Naive thymus-derived CD4-positive, alpha-beta T cell (primary cell): ENCODE data around the gene DNM3. TPM values are rescaled to one million over a fixed set of nuclear protein-coding genes. Genes with fewer than 3 reads are reported as not detected.

ENCODE experiments used
- ATAC-seq: fragments of 150-1000 bp; cut with Tn5 transposase; 2 replicates; pipeline ENCODE4 v1.10.0; 2021; ENCODE audit warnings: mild to moderate bottlenecking, moderate library complexity
- CTCF ChIA-PET: fragments of 350-600 bp; sonication (Branson Sonifier 250); formaldehyde crosslinking; loops from one replicate; lab custom pipeline; 2021; ENCODE audit warnings: antibody characterized with exemption; lab: Charles Lee
- POLR2A ChIA-PET: fragments of 350-600 bp; sonication (Branson Sonifier 250); formaldehyde crosslinking; loops from one replicate; lab custom pipeline; 2021; ENCODE audit warnings: antibody characterized with exemption, inconsistent platforms; lab: Charles Lee
- DNase-seq, 9 donors: peaks; one replicate each; pipeline versions ENCODE4 v3.0.0 to v3.0.0-alpha.2; 2020 to 2022; ENCODE audit warnings: mixed read lengths in 1 of 9
- H3K27ac ChIP-seq: one replicate; pipeline ENCODE4 v1.7.0; 2013; ENCODE audit warnings: mild to moderate bottlenecking, low read depth, low read length, moderate library complexity
- H3K27me3 ChIP-seq, 2 donors: one replicate each; pipeline ENCODE4 v1.7.0; 2013; ENCODE audit warnings: low read length in 2 of 2, mild to moderate bottlenecking in 2 of 2, moderate library complexity in 2 of 2; ENCODE audit not compliant: control insufficient read depth in 2 of 2, insufficient read depth in 2 of 2
- H3K36me3 ChIP-seq, 3 experiments: 1 replicate in 2 of 3; 2 replicates in 1 of 3; pipeline ENCODE4 v1.7.0; 2013; ENCODE audit warnings: low read length in 3 of 3, mild to moderate bottlenecking in 3 of 3, moderate library complexity in 1 of 3; ENCODE audit not compliant: insufficient read depth in 3 of 3, control insufficient read depth in 2 of 3
- H3K4me1 ChIP-seq, 2 donors: one replicate each; pipeline ENCODE4 v1.7.0; 2013; ENCODE audit warnings: low read length in 2 of 2, mild to moderate bottlenecking in 2 of 2, moderate library complexity in 1 of 2; ENCODE audit not compliant: control insufficient read depth in 2 of 2, insufficient read depth in 2 of 2
- H3K4me3 ChIP-seq: 2 replicates; pipeline ENCODE4 v1.7.0; 2013; ENCODE audit warnings: mild to moderate bottlenecking, low read length
- H3K9me3 ChIP-seq, 3 experiments: 1 replicate in 2 of 3; 2 replicates in 1 of 3; pipeline ENCODE4 v1.7.0; 2013; ENCODE audit warnings: low read length in 3 of 3; ENCODE audit not compliant: control insufficient read depth in 2 of 3
- H3K27ac Mint-ChIP-seq, 9 donors: one replicate each; pipeline ENCODE4 v1.8.0; 2020 to 2022; ENCODE audit warnings: mixed read lengths in 9 of 9, mild to moderate bottlenecking in 8 of 9, moderate library complexity in 5 of 9, inconsistent platforms in 2 of 9
- H3K27me3 Mint-ChIP-seq, 5 donors: one replicate each; pipeline ENCODE4 v1.8.0; 2021 to 2022; ENCODE audit warnings: mixed read lengths in 5 of 5, mild to moderate bottlenecking in 1 of 5
- H3K36me3 Mint-ChIP-seq, 5 donors: one replicate each; pipeline ENCODE4 v1.8.0; 2020 to 2022; ENCODE audit warnings: mixed read lengths in 5 of 5, mild to moderate bottlenecking in 3 of 5, inconsistent platforms in 1 of 5
- H3K4me1 Mint-ChIP-seq, 7 donors: one replicate each; pipeline ENCODE4 v1.8.0; 2020 to 2022; ENCODE audit warnings: mixed read lengths in 7 of 7, mild to moderate bottlenecking in 3 of 7, inconsistent platforms in 1 of 7
- H3K4me3 Mint-ChIP-seq, 10 donors: one replicate each; pipeline ENCODE4 v1.8.0; 2020 to 2022; ENCODE audit warnings: mild to moderate bottlenecking in 10 of 10, mixed read lengths in 10 of 10, moderate library complexity in 6 of 10, inconsistent platforms in 2 of 10
- H3K9me3 Mint-ChIP-seq, 11 donors: one replicate each; pipeline ENCODE4 v1.8.0; 2020 to 2022; ENCODE audit warnings: mixed read lengths in 11 of 11, mild to moderate bottlenecking in 4 of 11, inconsistent platforms in 1 of 11, moderate library complexity in 1 of 11
- intact Hi-C, 2 donors: fragments of 100-400 bp; cut with micrococcal nuclease; formaldehyde crosslinking; loops; one replicate each; pipeline ENCODE4 v1.15.1; 2023
- polyA plus RNA-seq, 2 donors: library from polyadenylated mRNA; unstranded; fragments of 300-500 nt; fragmentation: Illumina TruSeq; gene quantifications; one replicate each; pipeline ENCODE4 v1.2.3, GENCODE V29; 2021
- total RNA-seq, 6 experiments: library from RNA in 5 of 6; stranded (reverse) in 5 of 6; gene quantifications; 1 replicate in 5 of 6; 2 replicates in 1 of 6; pipeline ENCODE4 v1.2.3 and lab custom pipeline; 2021 to 2026

The DNM3 gene
- total and polyA plus RNA-seq, 7 experiments from 2014 or later, result 1.2 to 2.5 (median 2.0) TPM

DNA sequence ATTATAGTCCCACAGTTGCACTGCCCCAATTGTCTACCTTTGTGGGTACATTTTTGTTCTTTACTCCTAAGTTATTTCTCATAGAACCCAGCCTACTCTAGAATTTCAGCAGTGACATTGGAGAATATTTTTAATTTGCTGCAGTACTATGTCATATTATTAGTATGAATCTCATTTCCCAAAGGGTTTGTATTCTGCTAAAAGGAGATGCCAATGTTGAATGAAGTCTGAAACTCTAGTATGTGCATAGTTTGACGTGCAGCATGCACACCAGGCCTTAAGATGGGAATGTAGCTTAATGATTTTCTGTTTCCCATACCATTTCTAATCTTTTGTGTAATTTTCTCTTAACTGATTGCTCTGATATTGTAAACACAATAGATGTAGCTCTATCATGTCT is 568.7 kb downstream of the DNM3 start:
- Histone ChIP-seq H3K4me1 (no peaks in the 10 kb centered on the region), H3K4me3 (no peak overlapping the region), H3K36me3 (no peaks in the 10 kb centered on the region), H3K9me3 (no peaks in the 10 kb centered on the region), H3K27me3 (no peaks in the 10 kb centered on the region), H3K27ac (no peak overlapping the region)
- H3K36me3 Mint-ChIP-seq, result peaks cover 0 to 30% (median 7%) of the 10 kb centered on the region in 5 donors
- intact Hi-C loops, result no loop called here
- CTCF ChIA-PET, result no interaction called here
- no peak for DNase-seq
- no peak overlapping the region for H3K4me3 Mint-ChIP-seq
- no peak for ATAC-seq
- H3K27ac Mint-ChIP-seq, result no peak overlapping the region
- H3K4me1 Mint-ChIP-seq, result peaks cover 0 to 7% (median 0%) of the 10 kb centered on the region in 7 donors
- POLR2A ChIA-PET, result no interaction called here
- H3K27me3 Mint-ChIP-seq, result peaks cover 0 to 3% (median 0%) of the 10 kb centered on the region in 5 donors
- H3K9me3 Mint-ChIP-seq, result no peaks in the 10 kb centered on the region

DNA sequence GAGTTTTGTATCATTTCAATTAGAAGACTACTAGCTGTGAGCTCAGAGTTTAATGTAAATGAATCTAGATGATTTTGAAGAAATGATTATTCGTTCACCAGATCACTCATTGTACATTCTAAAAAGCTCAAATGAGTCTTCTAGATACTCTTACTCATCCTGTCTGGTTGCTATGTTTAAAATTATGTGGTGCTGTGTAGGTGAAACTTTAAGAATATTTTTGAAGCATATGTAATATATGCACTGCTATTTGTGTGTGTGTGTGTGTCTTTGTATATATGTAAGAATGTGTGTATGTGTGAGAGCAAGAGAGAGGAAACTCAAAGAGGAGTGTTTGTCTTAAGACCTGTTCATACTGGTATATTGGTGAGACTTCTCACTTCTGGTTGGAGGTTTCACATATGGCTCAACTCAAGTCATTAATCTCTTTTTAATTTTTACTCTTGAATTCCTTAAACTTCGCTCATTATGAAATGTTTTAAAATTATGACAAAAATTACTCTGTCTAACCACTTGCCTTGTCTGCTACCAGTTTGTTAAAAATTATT is 570.6 kb downstream of the DNM3 start:
- Histone ChIP-seq H3K4me3 (no peak overlapping the region), H3K9me3 (no peaks in the 10 kb centered on the region), H3K36me3 (no peaks in the 10 kb centered on the region), H3K27ac (no peak overlapping the region), H3K27me3 (no peaks in the 10 kb centered on the region), H3K4me1 (no peaks in the 10 kb centered on the region)
- intact Hi-C loops, result no loop called here
- no peak overlapping the region for H3K27ac Mint-ChIP-seq
- H3K36me3 Mint-ChIP-seq, result peaks cover 0 to 29% (median 11%) of the 10 kb centered on the region in 5 donors
- ATAC-seq (no peak), DNase-seq (no peak)
- H3K4me3 Mint-ChIP-seq, result no peak overlapping the region
- peaks cover 0 to 3% (median 0%) of the 10 kb centered on the region in 5 donors for H3K27me3 Mint-ChIP-seq
- no peaks in the 10 kb centered on the region for H3K9me3 Mint-ChIP-seq
- ChIA-PET CTCF (interaction anchor here (0.5 to 1.5 kb wide), 3 partner anchors 21 to 248 kb away, joined by 3 to 4 read pairs (median 3); partner anchors contain the start of gene PIGC), POLR2A (interaction anchor here (0.7 kb wide), 1 partner anchor 18 kb away, joined by 3 read pairs; no protein-coding TSS in a partner anchor)
- peaks cover 0 to 12% (median 6%) of the 10 kb centered on the region in 7 donors for H3K4me1 Mint-ChIP-seq

DNA sequence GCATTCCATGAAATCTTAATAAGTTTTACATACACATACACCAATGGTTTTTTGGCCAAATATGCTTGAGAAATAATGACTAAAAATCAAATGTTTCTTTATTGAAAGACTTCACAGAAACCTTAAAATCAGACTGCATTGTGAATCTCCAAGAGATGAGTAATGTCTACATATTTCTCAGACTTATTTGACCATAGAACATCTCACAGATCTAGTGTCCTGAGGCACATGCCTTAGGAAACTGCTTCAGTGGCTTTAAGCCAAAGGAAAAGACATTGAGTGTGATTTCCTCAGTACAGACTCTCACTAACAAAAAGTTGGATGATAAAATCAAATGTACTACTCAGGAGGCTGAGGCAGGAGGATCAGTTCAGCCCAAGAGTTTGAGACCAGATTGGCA is 573.0 kb downstream of the DNM3 start:
- no peaks in the 10 kb centered on the region for H3K4me1 ChIP-seq
- no peaks in the 10 kb centered on the region for H3K36me3 ChIP-seq
- ChIA-PET CTCF (interaction anchor here (0.7 to 1.3 kb wide), 2 partner anchors 10 to 331 kb away, joined by 3 read pairs; no protein-coding TSS in a partner anchor), POLR2A (interaction anchor here (1.0 kb wide), 1 partner anchor 20 kb away, joined by 3 read pairs; no protein-coding TSS in a partner anchor)
- Mint-ChIP-seq H3K4me3 (no peak overlapping the region), H3K4me1 (peaks cover 0 to 22% (median 15%) of the 10 kb centered on the region in 7 donors), H3K9me3 (no peaks in the 10 kb centered on the region), H3K36me3 (peaks cover 0 to 31% (median 11%) of the 10 kb centered on the region in 5 donors), H3K27me3 (peaks cover 0 to 2% (median 0%) of the 10 kb centered on the region in 5 donors), H3K27ac (no peak overlapping the region)
- H3K4me3 ChIP-seq, result no peak overlapping the region
- intact Hi-C loops, result no loop called here
- no peaks in the 10 kb centered on the region for H3K27me3 ChIP-seq
- no peak for ATAC-seq
- no peak overlapping the region for H3K27ac ChIP-seq
- no peaks in the 10 kb centered on the region for H3K9me3 ChIP-seq
- no peak for DNase-seq

DNA sequence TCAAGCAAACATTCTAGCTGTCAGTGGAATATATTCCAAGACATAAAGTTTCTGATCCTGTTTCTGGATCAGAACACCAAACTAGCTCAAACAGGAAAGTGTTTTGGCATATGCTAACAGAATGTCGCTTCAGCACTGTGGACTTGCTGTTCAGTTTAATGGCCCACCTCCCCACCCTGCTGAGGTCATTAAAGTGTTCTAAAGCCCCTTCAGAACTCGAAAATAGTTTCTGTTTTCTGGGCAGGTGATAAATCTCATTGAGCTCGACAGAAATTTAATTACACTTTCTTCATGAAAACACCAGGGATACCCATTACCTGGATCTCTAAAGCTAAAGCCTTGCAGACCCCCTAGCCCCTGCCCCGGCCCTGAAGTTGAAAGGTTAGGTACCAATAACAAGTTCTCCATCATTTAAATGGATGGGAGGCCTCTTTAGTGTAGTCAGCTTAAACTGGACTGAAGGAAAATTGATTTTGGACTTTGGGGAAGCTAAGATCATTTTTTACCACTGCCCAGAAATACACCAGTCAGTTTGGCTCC is 575.3 kb downstream of the DNM3 start:
- ChIA-PET POLR2A (interaction anchor here (1.3 to 1.4 kb wide), 2 partner anchors 10 to 22 kb away, joined by 3 read pairs; no protein-coding TSS in a partner anchor), CTCF (interaction anchor here (0.5 to 3.4 kb wide), 3 partner anchors 11 to 327 kb away, joined by 4 to 19 read pairs (median 5); no protein-coding TSS in a partner anchor)
- H3K4me1 Mint-ChIP-seq, result peaks cover 5 to 41% (median 33%) of the 10 kb centered on the region in 7 donors
- intact Hi-C loops, result no loop called here
- H3K27ac Mint-ChIP-seq, result peak overlapping the region in 1 of 9 donors; percentile 59
- Histone ChIP-seq H3K9me3 (no peaks in the 10 kb centered on the region), H3K4me3 (no peak overlapping the region), H3K27ac (no peak overlapping the region), H3K36me3 (no peaks in the 10 kb centered on the region), H3K4me1 (peaks cover 0 to 9% of the 10 kb centered on the region in 2 donors), H3K27me3 (no peaks in the 10 kb centered on the region)
- H3K36me3 Mint-ChIP-seq, result peaks cover 0 to 31% (median 11%) of the 10 kb centered on the region in 5 donors
- ATAC-seq (no peak), DNase-seq (no peak)
- peaks cover 0 to 2% (median 0%) of the 10 kb centered on the region in 5 donors for H3K27me3 Mint-ChIP-seq
- no peak overlapping the region for H3K4me3 Mint-ChIP-seq
- H3K9me3 Mint-ChIP-seq, result no peaks in the 10 kb centered on the region

DNA sequence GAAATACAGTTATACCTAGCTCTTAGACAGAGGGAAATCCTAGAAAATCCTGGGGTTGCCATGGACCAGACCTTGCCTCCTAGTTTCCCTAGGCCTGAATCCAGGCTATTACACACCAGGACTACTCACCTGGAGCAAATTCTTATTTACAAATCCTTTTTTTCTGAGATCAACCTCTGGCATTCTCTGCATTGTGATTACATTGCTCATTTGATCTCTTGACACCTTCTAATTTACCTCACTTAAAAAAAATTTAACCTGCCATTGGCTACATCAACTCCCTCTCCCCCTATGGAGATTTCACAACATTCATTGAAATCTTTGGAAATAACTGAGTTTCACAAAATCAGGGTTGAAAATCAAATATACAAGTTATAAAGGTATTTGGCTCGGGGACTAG is 576.3 kb downstream of the DNM3 start:
- H3K4me3 ChIP-seq, result no peak overlapping the region
- H3K27ac Mint-ChIP-seq, result peak overlapping the region in 1 of 9 donors; percentile 9
- CTCF ChIA-PET, result interaction anchor here (0.6 to 3.4 kb wide), 5 partner anchors 10 to 42 kb away, joined by 3 to 19 read pairs (median 3); no protein-coding TSS in a partner anchor
- no peaks in the 10 kb centered on the region for H3K27me3 ChIP-seq
- DNase-seq (no peak), ATAC-seq (no peak)
- intact Hi-C loops, result no loop called here
- POLR2A ChIA-PET, result interaction anchor here (1.3 to 1.4 kb wide), 2 partner anchors 10 to 23 kb away, joined by 3 to 4 read pairs; no protein-coding TSS in a partner anchor
- no peaks in the 10 kb centered on the region for H3K9me3 ChIP-seq
- peaks cover 0 to 2% (median 0%) of the 10 kb centered on the region in 5 donors for H3K27me3 Mint-ChIP-seq
- peak overlapping the region in 1 of 10 donors; percentile 26 for H3K4me3 Mint-ChIP-seq
- no peaks in the 10 kb centered on the region for H3K36me3 ChIP-seq
- H3K36me3 Mint-ChIP-seq, result peaks cover 0 to 22% (median 9%) of the 10 kb centered on the region in 5 donors
- H3K4me1 Mint-ChIP-seq, result peaks cover 5 to 45% (median 41%) of the 10 kb centered on the region in 7 donors
- H3K9me3 Mint-ChIP-seq, result no peaks in the 10 kb centered on the region
- H3K27ac ChIP-seq, result no peak overlapping the region
- H3K4me1 ChIP-seq, result peaks cover 0 to 10% of the 10 kb centered on the region in 2 donors

DNA sequence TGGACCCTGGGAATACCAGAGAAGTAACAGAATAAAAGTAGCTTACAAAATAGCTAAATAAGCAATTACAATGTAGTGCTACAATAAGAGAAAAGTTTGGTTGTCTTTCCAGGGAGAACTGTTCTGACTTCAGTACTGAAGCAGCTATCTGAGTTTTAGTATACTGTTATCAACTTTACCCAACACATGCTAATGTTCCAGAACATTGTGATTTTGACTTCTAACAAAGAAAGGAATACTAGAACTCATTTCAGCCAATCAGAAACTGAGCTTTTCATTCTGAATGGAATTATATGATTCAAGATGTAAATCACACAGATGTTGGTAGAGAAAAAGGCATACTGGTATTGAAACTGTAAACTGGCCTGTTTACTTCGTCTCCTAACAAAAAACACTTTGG is 579.1 kb downstream of the DNM3 start, which contains the start of gene C1orf105:
TSS of gene C1orf105 (plus strand) at position 301 of the 400 bp plus-strand sequence. CDS start 201 bp downstream, outside the sequence.
- POLR2A ChIA-PET, result interaction anchor here (0.6 to 1.3 kb wide), 3 partner anchors 12 to 21 kb away, joined by 3 to 4 read pairs (median 4); no protein-coding TSS in a partner anchor
- CTCF ChIA-PET, result interaction anchor here (0.7 to 0.9 kb wide), 2 partner anchors 9 to 26 kb away, joined by 3 read pairs; no protein-coding TSS in a partner anchor
- H3K9me3 Mint-ChIP-seq, result no peaks in the 10 kb centered on the region
- peak within 1 kb of the TSS in 6 of 9 donors; percentile 17 to 70 (median 44) for H3K27ac Mint-ChIP-seq
- Histone ChIP-seq H3K4me3 (no peak within 1 kb of the TSS), H3K36me3 (no peaks in the 10 kb centered on the region), H3K4me1 (peaks cover 0 to 10% of the 10 kb centered on the region in 2 donors), H3K27me3 (no peaks in the 10 kb centered on the region), H3K9me3 (no peaks in the 10 kb centered on the region), H3K27ac (no peak within 1 kb of the TSS)
- peaks cover 5 to 52% (median 49%) of the 10 kb centered on the region in 7 donors for H3K4me1 Mint-ChIP-seq
- intact Hi-C loops, result loop anchor here in 1 of 2 donors (10.0 kb wide), 1 partner anchor 766 kb away; the partner anchor contains the start of gene MYOC
- H3K27me3 Mint-ChIP-seq, result peaks cover 0 to 2% (median 0%) of the 10 kb centered on the region in 5 donors
- no peak within 1 kb of the TSS for H3K4me3 Mint-ChIP-seq
- no peak for DNase-seq
- ATAC-seq, result no peak
- H3K36me3 Mint-ChIP-seq, result peaks cover 0 to 8% (median 7%) of the 10 kb centered on the region in 5 donors
